Right ventricle myocardium superior (tissue), 1 donor: ENCODE results near the gene SPATA32. TPM values are rescaled to one million over a fixed set of nuclear protein-coding genes. Genes with fewer than 3 reads are reported as not detected.

Experiments
- ATAC-seq: fragments of 200-7000 bp; cut with Tn5 transposase; one replicate; pipeline ENCODE4 v1.9.1; 2020; ENCODE audit warnings: mild to moderate bottlenecking; ENCODE audit not compliant: poor library complexity
- DNase-seq: peaks from one replicate; pipeline ENCODE4 v3.0.0-alpha.2; 2020
- intact Hi-C: fragments of 100-400 bp; cut with DNase I; formaldehyde crosslinking; loops from one replicate; pipeline ENCODE4 v1.11.2; 2022
- total RNA-seq: library from RNA; stranded (reverse); fragmentation: NEBNext Ultra II Directional; extraction: Animal tissue kit (Norgen Biotek cat#: 25700); gene quantifications from one replicate; pipeline ENCODE4 v1.2.1, GENCODE V29; 2021
- donor health status: DM: no; HTN: yes; CAD: no; lungs with severe emphysema.

Gene SPATA32
- total RNA-seq, 1 donor from 2014 or later = not detected

- no peak for ATAC-seq
- intact Hi-C loops = no loop called here
- peak; percentile 51 for DNase-seq
These were observed 37.2 kb downstream of the SPATA32 start for GRCh38 chr17:45224671-45225050.

GRCh38 chr17:45223539-45224528, 38.1 kb downstream of the SPATA32 start:
- ATAC-seq = no peak
- DNase-seq = peak; percentile 40

GRCh38 chr17:45222996-45223538, 38.8 kb downstream of the SPATA32 start:
- intact Hi-C loops = no loop called here
- no peak for ATAC-seq
- peak; percentile 52 for DNase-seq

More at GRCh38 chr17:45223539-45224528, 38.1 kb downstream of the SPATA32 start:
- intact Hi-C loops = no loop called here

- intact Hi-C loops = no loop called here
- no peak for ATAC-seq
- peak; percentile 38 for DNase-seq
These were observed 39.5 kb downstream of the SPATA32 start for GRCh38 chr17:45222289-45222995.

- intact Hi-C loops = no loop called here
- peak; percentile 44 for DNase-seq
- no peak for ATAC-seq
These were observed 39.9 kb downstream of the SPATA32 start for GRCh38 chr17:45222014-45222288.

- DNase-seq (peak; percentile 85), ATAC-seq (peak; percentile 23)
- intact Hi-C loops = no loop called here
These were observed 40.5 kb downstream of the SPATA32 start, which contains the start of gene FMNL1 for GRCh38 chr17:45221081-45222013. TSS of gene FMNL1 (plus strand) at chr17:45221885. CDS start at chr17:45222125, 240 bp downstream.

GRCh38 chr17:45220079-45220478, 41.8 kb downstream of the SPATA32 start:
- DNase-seq (no peak), ATAC-seq (no peak)
- intact Hi-C loops = no loop called here

- DNase-seq (peak; percentile 93), ATAC-seq (peak; percentile 82)
- intact Hi-C loops = loop anchor here (2.0 kb wide), 1 partner anchor 166 kb away; no protein-coding TSS in a partner anchor
These were observed 42.8 kb downstream of the SPATA32 start for GRCh38 chr17:45218895-45219661.

Other genes with a start within 250 kb of the SPATA32 start
- gene DCAKD, start 210.5 kb downstream of the SPATA32 start, total RNA-seq = 25.3 TPM
- gene NMT1, start 200.8 kb downstream of the SPATA32 start, total RNA-seq = 84.5 TPM
- 201 TPM for gene PLCD3, start 129.6 kb downstream of the SPATA32 start, total RNA-seq
- 8.0 TPM for gene ACBD4, start 126.4 kb downstream of the SPATA32 start, total RNA-seq
- gene HEXIM1, start 113.6 kb downstream of the SPATA32 start, total RNA-seq = 31.2 TPM
- 8.0 TPM for gene HEXIM2, start 100.2 kb downstream of the SPATA32 start, total RNA-seq
- 12.0 TPM for gene FMNL1, start 40.2 kb downstream of the SPATA32 start, total RNA-seq
- gene MAP3K14, start 54.9 kb upstream of the SPATA32 start, total RNA-seq = 12.2 TPM
- gene ARHGAP27, start 170.8 kb upstream of the SPATA32 start, total RNA-seq = 30.4 TPM
- 23.2 TPM for gene PLEKHM1, start 228.6 kb upstream of the SPATA32 start, total RNA-seq